HL-60/S4 treated with phorbol 12-myristate 13-acetate at 8.2 ng/mL for 4 days and 3 days (cell line): ENCODE data around the gene GPD1.
"Not testable (repeated sequence)": the region's sequence is repeated elsewhere in the genome, so short reads cannot be mapped to it uniquely, and the experiment has no call there.

Source experiments
- in situ Hi-C: fragments of 300-500 bp; cut with MboI; formaldehyde crosslinking; loops from 2 replicates; pipeline ENCODE4 v1.15.0; 2022; ENCODE audit warnings: low sequenced_read_pairs

Gene GPD1

GRCh38 chr12:50119387-50119786, 15.6 kb downstream of the GPD1 start:
- in situ Hi-C loops = no loop called here

GRCh38 chr12:50120521-50120920, 16.7 kb downstream of the GPD1 start:
- in situ Hi-C loops = no loop called here

GRCh38 chr12:50120953-50121352, 17.1 kb downstream of the GPD1 start:
- in situ Hi-C loops = no loop called here

- in situ Hi-C loops = no loop called here
Measured at GRCh38 chr12:50121641-50122040, 17.8 kb downstream of the GPD1 start.

- in situ Hi-C loops = no loop called here
Measured at GRCh38 chr12:50123203-50123602, 19.4 kb downstream of the GPD1 start.

GRCh38 chr12:50127546-50127945, 23.7 kb downstream of the GPD1 start:
- in situ Hi-C loops = no loop called here

GRCh38 chr12:50129290-50129689, 25.5 kb downstream of the GPD1 start:
- in situ Hi-C loops = no loop called here

- in situ Hi-C loops = no loop called here
Measured at GRCh38 chr12:50132505-50133135, 28.8 kb downstream of the GPD1 start.

GRCh38 chr12:50142993-50143392, 39.2 kb downstream of the GPD1 start:
- in situ Hi-C loops = no loop called here

- in situ Hi-C loops = no loop called here
Measured at GRCh38 chr12:50145439-50145838, 41.6 kb downstream of the GPD1 start.

GRCh38 chr12:50147281-50147680, 43.5 kb downstream of the GPD1 start:
- in situ Hi-C loops = no loop called here

GRCh38 chr12:50148011-50148410, 44.2 kb downstream of the GPD1 start:
- in situ Hi-C loops = not testable (repeated sequence)

GRCh38 chr12:50149311-50149710, 45.5 kb downstream of the GPD1 start:
- in situ Hi-C loops = no loop called here

- in situ Hi-C loops = no loop called here
Measured at GRCh38 chr12:50151047-50151687, 47.4 kb downstream of the GPD1 start.

- in situ Hi-C loops = not testable (repeated sequence)
Measured at GRCh38 chr12:50154947-50155346, 51.1 kb downstream of the GPD1 start.

- in situ Hi-C loops = no loop called here
Measured at GRCh38 chr12:50156641-50157040, 52.8 kb downstream of the GPD1 start.

- in situ Hi-C loops = no loop called here
Measured at GRCh38 chr12:50157259-50157658, 53.5 kb downstream of the GPD1 start.

- in situ Hi-C loops = no loop called here
Measured at GRCh38 chr12:50160643-50161042, 56.8 kb downstream of the GPD1 start.
